Thoracic aorta (tissue), 2 donors: ENCODE results near the gene OTOG. TPM values are rescaled to one million over a fixed set of nuclear protein-coding genes. Genes with fewer than 3 reads are reported as not detected.

ENCODE experiments used
- ATAC-seq: fragments of 150-250 bp; one replicate; pipeline ENCODE4 v1.8.0; 2017; ENCODE audit warnings: low read depth; ENCODE audit not compliant: insufficient number of reproducible peaks, low FRiP score
- DNase-seq: peaks from one replicate; pipeline ENCODE4 v3.0.0-alpha.2; 2020; ENCODE audit warnings: low spot score
- H3K27ac ChIP-seq, 2 donors: fragments of 200-600 bp; sonication (generic); 1 replicate in 1 of 2; 2 replicates in 1 of 2; pipeline ENCODE4 v1.5.1; 2016; ENCODE audit warnings: mild to moderate bottlenecking in 2 of 2, moderate library complexity in 2 of 2
- H3K27me3 ChIP-seq: fragments of 200-600 bp; sonication (generic); replicated peaks from 2 replicates; pipeline ENCODE4 v1.6.0; 2016; ENCODE audit warnings: mild to moderate bottlenecking; ENCODE audit not compliant: insufficient read depth
- H3K36me3 ChIP-seq: fragments of 200-600 bp; sonication (generic); one replicate; pipeline ENCODE4 v1.5.1; 2016
- H3K4me1 ChIP-seq, 2 donors: fragments of 200-600 bp; sonication (generic); 1 replicate in 1 of 2; 2 replicates in 1 of 2; pipeline versions ENCODE4 v1.5.1 to v1.6.0; 2016; ENCODE audit warnings: low read depth in 2 of 2, mild to moderate bottlenecking in 1 of 2; ENCODE audit not compliant: control insufficient read depth in 1 of 2
- H3K4me3 ChIP-seq: fragments of 200-600 bp; sonication (generic); 2 replicates; pipeline ENCODE4 v1.5.1; 2016; ENCODE audit warnings: mild to moderate bottlenecking
- H3K9me3 ChIP-seq: fragments of 200-600 bp; sonication (generic); 2 replicates; pipeline ENCODE4 v1.5.1; 2016
- CTCF ChIP-seq: fragments of 200-600 bp; sonication (generic); IDR thresholded peaks from one replicate; pipeline ENCODE4 v1.5.1; 2019; ENCODE audit warnings: antibody characterized with exemption
- total RNA-seq, 2 donors: library from RNA; depleted of rRNA; stranded (reverse); fragments of >200 nt; gene quantifications; one replicate each; pipeline versions ENCODE4 v1.1.0 to v1.2.3, GENCODE V29; 2016

The OTOG gene
- total RNA-seq, 2 donors from 2014 or later, result not detected

GRCh38 chr11:17641792-17642350, 94.8 kb downstream of the OTOG start:
- DNase-seq, result no peak
- H3K27ac ChIP-seq, result no peak overlapping the region
- H3K4me3 ChIP-seq, result no peak overlapping the region
- no peak for TF ChIP-seq CTCF
- no peak for ATAC-seq
- H3K36me3 ChIP-seq, result no peaks in the 10 kb centered on the region
- no peaks in the 10 kb centered on the region for H3K4me1 ChIP-seq
- H3K9me3 ChIP-seq, result no peaks in the 10 kb centered on the region
- H3K27me3 ChIP-seq, result no peaks in the 10 kb centered on the region

- Histone ChIP-seq H3K4me1 (no peaks in the 10 kb centered on the region), H3K27me3 (no peaks in the 10 kb centered on the region), H3K36me3 (no peaks in the 10 kb centered on the region), H3K4me3 (no peak overlapping the region), H3K27ac (no peak overlapping the region), H3K9me3 (no peaks in the 10 kb centered on the region)
- ATAC-seq (no peak), DNase-seq (no peak)
- no peak for TF ChIP-seq CTCF
Observed at GRCh38 chr11:17642370-17642769, 95.3 kb downstream of the OTOG start.

- DNase-seq, result no peak
Observed at GRCh38 chr11:17642980-17643379, 95.9 kb downstream of the OTOG start.

GRCh38 chr11:17643506-17644405, 96.7 kb downstream of the OTOG start:
- Histone ChIP-seq H3K4me3 (no peak overlapping the region), H3K27ac (no peak overlapping the region), H3K4me1 (no peaks in the 10 kb centered on the region), H3K36me3 (no peaks in the 10 kb centered on the region), H3K9me3 (no peaks in the 10 kb centered on the region), H3K27me3 (no peaks in the 10 kb centered on the region)
- ATAC-seq (no peak), DNase-seq (no peak)
- TF ChIP-seq CTCF, result no peak

More at GRCh38 chr11:17642980-17643379, 95.9 kb downstream of the OTOG start:
- H3K27me3 ChIP-seq, result no peaks in the 10 kb centered on the region
- no peak for TF ChIP-seq CTCF
- H3K4me3 ChIP-seq, result no peak overlapping the region
- no peak for ATAC-seq
- H3K27ac ChIP-seq, result no peak overlapping the region
- H3K4me1 ChIP-seq, result no peaks in the 10 kb centered on the region
- H3K9me3 ChIP-seq, result no peaks in the 10 kb centered on the region
- no peaks in the 10 kb centered on the region for H3K36me3 ChIP-seq

GRCh38 chr11:17645190-17645970, 98.3 kb downstream of the OTOG start:
- no peak overlapping the region for H3K4me3 ChIP-seq
- H3K27me3 ChIP-seq, result no peaks in the 10 kb centered on the region
- H3K27ac ChIP-seq, result no peak overlapping the region
- H3K9me3 ChIP-seq, result no peaks in the 10 kb centered on the region
- ATAC-seq (no peak), DNase-seq (no peak)
- no peaks in the 10 kb centered on the region for H3K36me3 ChIP-seq
- no peaks in the 10 kb centered on the region for H3K4me1 ChIP-seq
- TF ChIP-seq CTCF, result no peak
